D721Med (cell line): ENCODE measurements around the gene NAGPA.

Source experiments
- DNase-seq: peaks from one replicate; pipeline ENCODE4 v3.0.0; 2011; ENCODE audit warnings: low spot score; ENCODE audit not compliant: insufficient read length
- FAIRE-seq: peaks from 2 replicates; lab custom pipeline; 2011; peaks lifted over from hg19 to GRCh38; lab: Jason Lieb, UNC
- TF ChIP-seq, protein P1 (sequence below): IDR thresholded peaks from 2 replicates; pipeline ENCODE4 v1.5.1; 2012; ENCODE audit warnings: mild to moderate bottlenecking, control low read depth; ENCODE audit not compliant: insufficient read depth; ENCODE audit errors: missing control alignments

NAGPA gene

DNA sequence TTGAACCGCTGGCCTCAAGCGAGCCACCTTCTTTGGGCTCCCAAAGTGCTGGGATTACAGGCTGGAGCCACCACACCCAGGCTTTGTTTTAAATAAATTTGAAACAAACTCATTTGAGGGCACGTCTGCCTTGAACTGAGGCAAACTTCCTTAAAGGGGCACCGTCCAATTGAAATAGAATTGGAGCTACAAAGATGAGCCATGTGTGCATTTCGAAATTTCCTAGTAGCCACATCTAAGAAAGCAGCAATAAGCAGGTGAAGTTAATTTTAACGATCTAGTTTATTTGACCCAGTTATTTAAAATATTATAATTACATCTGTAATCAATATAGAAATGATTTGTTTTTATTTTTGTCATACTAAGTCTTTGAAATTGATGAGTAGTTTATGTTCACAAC is 32.8 kb upstream of the NAGPA start:
- FAIRE-seq = no peak
- DNase-seq = no peak
- TF ChIP-seq, protein P1, sequence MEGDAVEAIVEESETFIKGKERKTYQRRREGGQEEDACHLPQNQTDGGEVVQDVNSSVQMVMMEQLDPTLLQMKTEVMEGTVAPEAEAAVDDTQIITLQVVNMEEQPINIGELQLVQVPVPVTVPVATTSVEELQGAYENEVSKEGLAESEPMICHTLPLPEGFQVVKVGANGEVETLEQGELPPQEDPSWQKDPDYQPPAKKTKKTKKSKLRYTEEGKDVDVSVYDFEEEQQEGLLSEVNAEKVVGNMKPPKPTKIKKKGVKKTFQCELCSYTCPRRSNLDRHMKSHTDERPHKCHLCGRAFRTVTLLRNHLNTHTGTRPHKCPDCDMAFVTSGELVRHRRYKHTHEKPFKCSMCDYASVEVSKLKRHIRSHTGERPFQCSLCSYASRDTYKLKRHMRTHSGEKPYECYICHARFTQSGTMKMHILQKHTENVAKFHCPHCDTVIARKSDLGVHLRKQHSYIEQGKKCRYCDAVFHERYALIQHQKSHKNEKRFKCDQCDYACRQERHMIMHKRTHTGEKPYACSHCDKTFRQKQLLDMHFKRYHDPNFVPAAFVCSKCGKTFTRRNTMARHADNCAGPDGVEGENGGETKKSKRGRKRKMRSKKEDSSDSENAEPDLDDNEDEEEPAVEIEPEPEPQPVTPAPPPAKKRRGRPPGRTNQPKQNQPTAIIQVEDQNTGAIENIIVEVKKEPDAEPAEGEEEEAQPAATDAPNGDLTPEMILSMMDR = no peak

DNA sequence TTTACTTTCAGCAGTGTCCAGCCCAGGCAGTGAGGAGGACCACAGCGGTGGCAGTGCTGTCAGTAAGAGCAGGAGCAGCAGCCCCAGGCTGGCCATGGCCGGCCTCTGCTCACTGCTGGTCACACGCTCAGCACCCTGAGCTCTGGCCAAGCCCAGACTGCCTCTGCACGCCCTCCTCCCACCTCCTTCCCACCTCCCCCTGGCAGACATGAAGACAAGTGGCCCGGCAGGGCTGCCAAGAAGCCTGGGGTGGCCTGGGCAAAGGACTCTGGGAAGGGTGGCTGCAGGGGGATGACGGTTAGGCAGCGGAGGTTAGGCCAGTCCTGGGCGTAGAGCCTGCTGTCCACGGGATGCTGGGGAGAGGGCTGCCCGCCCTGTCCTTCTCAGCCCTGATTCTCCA is 32.1 kb upstream of the NAGPA start, which contains the start of gene C16orf89:
TSS of gene C16orf89 (minus strand) at position 144 of the 400 bp plus-strand sequence. CDS start at position 96, 48 bp downstream.
- DNase-seq (no peak), FAIRE-seq (no peak)
- TF ChIP-seq, protein P1 = no peak

DNA sequence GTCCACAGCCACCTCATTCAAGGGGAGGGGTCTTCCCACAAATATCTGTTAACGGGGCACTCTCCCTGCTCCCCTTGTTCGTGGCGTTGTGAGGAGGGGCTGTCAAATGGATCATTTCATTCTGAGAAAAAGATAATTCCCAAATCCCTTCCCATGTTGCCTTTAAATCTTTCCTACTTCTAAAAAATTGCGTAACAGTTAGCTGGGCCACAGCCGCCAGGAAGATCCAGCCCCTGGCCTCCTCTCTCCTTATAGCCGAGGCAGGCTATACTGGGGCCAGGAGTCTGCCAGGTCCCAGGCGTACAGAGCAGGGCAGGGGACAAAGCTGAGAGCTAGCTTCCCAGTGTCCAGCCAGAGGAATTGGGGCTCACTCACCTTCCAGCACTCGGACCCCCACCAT is 31.6 kb upstream of the NAGPA start:
- no peak for DNase-seq
- TF ChIP-seq, protein P1 = no peak
- FAIRE-seq = no peak

DNA sequence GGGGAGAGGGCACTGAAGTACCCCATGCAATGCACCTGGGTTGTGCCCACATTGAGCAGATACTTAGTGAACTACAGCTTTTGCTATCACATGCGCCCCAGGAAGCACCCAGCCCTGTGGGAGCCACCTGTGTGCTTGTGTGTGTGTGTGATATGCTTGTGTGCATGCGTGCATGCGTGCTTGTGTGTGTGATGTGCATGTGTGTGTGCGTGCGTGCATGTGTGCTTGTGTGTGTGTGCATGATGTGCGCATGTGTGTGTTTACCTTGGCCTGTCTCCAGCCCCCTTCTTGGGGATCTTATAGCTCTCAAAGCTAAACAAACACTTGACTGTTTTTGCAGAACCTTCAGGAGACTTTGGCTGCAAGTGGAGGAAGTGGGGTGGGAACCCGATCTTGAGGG is 31.2 kb upstream of the NAGPA start:
- DNase-seq (no peak), FAIRE-seq (no peak)
- TF ChIP-seq, protein P1 = no peak

DNA sequence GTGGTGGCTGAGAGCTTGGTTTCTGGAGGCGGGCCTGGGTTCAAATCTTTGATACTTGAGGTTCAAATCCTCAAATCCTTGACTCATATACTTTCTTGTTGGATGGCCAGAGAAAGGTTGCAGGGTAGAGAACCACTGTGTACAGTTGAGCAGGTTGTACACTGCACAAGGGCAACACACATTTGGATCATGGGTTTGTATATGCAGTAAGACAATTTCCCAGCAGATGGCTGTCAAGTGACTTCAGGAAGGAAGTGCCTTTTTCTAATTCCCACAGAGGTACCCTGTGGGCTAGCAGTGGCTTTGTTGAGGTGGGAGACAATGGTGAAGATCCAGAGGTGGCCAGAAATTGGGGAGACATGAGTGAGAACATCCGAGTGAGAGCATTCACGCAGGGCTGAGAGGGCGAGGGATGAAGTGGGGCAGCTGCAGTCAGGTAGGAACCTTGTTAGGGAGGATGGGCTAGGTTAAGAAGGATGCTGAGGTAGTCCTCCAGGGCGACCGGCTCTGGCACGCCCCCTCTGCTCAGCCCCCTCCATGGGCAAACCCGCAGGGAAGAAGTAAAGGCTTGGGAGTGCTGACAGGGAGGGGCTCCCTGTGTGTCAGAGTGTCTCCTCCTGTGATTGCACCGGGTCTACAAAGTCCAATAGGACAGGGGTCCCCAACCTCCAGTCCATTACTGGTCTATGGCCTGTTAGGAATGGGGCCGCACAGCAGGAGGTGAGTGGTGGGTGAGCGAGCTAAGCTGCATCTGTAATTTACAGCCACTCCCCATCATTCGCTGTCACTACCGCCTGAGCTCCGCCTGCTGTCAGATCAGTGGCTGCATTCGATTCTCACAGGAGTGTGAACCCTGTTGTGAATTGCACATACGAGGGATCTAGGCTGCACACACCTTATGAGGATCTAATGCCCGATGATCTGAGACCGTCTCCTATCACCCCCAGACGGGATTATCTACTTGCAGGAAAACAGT is 29.3 kb upstream of the NAGPA start:
- no peak for DNase-seq
- TF ChIP-seq, protein P1 = no peak
- FAIRE-seq = no peak

DNA sequence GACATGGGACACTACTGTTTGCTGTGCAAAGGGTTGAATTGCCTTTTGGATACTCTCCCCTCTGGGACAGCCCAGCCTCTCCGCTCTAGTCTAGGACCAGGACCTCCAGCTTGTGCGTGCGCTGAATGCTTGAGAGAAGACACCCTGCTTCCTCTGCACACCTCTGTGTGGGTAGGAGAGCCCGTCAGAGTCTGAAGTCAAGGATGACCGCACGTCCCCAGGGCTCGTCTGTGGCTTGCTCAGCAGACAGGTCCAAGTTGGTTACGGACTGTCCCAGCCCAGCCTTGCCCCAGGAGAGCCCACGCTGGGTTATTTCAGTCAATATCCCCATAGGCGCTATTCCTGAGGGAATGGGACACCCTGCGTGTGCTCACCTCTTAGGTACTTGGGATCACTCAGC is 28.3 kb upstream of the NAGPA start:
- FAIRE-seq (no peak), DNase-seq (no peak)
- TF ChIP-seq, protein P1 = no peak
